HG02885 (cell line): Measurements from ENCODE around the gene ASCC1.
"Not testable (repeated sequence)": the region's sequence is repeated elsewhere in the genome, so short reads cannot be mapped to it uniquely, and the experiment has no call there.

ENCODE experiments used
- ATAC-seq: cut with Tn5 transposase; IDR thresholded peaks from one replicate; pipeline ENCODE4 v1.9.1; 2021; ENCODE audit warnings: mild to moderate bottlenecking; ENCODE audit not compliant: unreplicated experiment, poor library complexity

ASCC1 gene

DNA sequence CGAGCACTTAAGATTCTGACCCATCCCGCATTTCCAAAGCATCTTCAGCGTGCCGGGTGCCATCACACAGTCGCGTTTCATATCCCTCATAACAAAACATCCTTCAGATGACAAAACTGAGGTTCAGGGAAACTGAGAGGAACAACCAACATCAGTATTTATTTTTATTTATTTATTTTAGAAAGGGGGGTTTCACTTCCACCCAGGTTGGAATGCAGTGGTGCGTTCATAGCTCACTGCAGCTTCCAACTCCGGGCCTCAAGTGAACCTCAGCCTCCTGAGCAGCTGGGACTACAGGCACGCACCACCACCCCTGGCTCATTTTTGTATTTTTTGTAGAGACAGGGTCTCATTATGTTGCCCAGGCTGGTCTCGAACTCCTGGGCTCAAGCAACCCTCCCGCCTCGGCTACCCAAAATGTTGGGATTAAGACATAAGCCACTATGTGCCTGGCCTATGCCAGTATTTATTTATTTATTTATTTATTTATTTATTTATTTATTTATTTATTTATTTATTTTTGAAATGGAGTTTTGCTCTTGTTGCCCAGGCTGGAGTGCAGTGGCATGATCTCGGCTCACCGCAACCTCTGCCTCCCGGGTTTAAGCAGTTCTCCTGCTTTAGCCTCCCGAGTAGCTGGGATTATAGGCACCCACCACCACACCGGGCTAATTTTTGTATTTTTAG, 33.2 kb upstream of the ASCC1 start:
- ATAC-seq = not testable (repeated sequence)

DNA sequence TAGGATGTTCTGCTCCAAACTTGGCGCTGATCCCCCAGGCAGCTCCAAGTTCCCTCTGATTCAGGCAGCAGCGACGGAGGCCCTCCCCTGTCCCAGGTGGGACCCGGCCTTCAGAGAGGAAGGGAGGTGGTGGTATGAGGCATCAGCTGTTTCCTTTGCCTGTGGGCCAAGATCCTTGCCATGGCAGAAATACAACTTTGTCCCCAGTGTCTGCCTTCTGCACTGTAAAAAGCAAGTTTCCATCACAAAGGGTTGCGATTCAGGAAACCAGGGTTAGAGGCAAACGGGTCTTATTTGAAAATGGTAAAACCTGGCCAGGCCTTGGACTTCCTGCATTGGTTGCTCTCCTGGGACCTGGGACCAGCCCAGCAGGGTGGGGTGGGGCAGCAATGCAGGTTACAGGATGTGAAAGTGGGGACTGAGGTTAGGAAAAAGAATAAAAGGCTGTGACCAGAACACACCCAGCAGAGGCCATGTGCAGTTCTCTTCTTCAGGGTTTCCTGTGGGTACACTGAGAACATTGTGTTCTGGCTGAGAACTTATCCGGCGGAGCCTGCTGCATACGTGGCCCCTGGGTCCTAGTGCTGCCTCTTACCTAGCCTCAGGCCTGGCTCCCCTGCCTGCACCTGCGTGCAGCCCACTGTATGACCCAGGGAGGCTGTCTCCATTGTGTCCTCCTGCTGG, 32.5 kb upstream of the ASCC1 start:
- peak; percentile 84 for ATAC-seq

DNA sequence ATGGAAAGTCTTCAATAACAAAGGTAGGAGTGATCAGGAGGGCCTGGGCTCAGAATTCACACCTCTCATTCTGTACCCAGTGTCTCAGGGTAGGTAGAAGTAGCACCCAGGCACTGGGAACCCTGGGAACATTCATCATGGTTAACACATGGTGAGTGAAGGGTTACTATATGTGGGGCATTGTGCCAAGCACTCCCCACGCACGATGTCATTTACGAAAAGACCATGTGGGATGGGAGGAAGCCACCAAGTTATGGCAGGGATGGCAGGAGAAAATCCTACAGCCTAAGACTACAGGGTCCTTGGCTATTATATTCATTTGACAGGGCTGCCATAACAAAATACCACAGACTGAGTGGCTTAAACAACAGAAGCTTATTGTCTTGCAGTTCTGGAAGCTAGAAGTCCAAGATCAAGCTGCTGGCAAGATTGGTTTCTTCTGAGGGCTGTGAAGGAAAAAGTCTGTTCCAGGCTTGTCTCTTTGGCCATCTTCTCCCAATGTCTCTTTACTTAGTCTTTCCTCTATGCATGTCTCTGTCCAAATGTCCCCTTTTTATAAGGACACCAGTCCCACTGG, 30.0 kb upstream of the ASCC1 start:
- no peak for ATAC-seq

DNA sequence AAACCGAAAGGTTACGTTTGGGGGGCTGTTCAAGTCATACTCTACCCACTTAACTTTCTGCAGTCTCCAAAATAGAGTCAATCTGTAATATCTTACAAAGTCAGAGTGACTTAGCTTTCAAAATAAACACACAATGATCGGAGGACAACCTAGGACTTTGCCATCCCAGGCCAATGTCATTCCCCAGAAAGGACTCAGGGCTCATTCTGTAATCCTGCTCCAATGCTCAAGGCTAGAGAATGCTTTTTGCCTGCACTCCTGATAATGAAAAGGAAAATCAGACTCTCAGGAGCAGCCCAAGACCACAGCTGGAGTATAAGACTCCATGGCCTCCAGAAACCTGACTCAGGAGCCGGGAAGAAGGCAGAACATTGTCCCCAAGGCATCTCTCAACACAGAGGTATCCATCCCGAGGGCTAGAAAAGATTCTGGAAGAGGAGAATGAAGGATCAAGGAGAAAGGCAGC, 28.5 kb upstream of the ASCC1 start:
- no peak for ATAC-seq

DNA sequence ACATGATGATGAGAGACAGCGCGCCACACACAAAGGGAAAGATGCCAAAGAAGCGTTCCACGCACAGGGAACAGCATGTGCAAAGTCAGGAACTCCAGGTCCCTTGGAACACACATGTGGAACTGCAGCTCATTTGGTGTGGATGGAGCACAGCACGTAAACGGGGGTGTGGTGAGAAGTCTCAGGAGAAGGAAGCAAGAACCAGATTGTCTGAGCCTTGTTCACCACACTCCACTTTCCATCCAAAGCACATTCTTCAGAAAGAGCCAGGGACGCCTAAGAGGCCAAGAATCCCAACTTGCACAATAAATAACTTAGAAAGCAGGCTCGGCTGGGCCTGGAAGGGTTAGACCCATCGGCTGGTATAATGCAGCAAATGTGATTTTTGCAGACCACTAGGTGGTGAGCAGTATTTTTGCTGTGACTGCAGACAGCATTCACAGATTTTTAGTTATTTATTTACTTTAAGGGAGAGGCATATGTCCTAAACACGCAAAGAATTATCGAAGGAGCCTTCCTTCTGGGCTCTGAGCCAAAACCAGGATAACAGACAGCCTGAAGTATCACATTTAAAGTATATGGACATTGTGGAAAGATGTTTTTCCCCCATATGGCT, 27.9 kb upstream of the ASCC1 start:
- ATAC-seq = no peak

DNA sequence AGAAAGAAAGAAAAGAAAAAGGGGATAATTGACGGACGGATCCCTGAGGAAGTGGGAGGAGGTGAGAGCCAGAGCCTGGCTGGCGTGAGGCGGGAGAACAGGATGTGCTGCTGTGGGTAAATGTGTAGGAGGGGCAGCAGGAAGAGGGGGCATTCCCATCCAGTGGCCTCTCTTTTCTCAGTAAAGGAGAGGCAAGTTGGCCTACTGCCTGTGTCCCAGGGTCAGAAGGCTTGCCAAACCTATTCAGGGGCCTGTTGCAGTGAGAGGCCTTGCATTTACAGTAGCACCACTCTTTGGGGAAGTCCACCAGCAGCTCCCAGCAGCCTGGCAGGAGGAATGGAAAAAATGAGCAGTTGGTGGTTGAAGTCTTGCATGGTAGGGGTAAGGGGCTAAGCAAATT, 26.6 kb upstream of the ASCC1 start:
- no peak for ATAC-seq

DNA sequence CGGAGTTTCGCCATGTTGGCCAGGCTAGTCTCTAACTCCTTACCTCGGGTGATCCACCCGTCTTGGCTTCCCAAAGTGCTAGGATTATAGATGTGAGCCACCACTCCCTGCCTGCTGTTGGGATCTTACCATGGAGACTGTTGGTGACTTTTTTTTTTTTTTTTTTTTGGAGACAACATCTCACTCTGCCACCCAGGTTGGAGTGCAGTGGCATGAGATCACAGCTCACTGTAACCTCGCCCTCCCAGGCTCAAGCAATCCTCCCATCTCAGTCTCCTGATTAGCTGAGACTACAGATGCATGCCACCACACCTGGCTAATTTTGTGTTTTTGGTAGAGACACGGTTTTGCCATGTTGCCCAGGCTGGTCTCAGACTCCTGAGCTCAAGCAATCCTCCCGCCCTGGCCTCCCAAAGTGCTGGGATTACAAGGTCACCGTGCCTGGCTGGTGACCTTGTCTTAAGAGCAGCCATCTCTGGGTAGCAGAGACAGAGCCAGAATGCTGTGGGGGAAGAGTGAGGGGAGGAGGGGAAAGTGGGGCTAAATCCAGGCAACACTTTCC, 25.7 kb upstream of the ASCC1 start:
- ATAC-seq = no peak

DNA sequence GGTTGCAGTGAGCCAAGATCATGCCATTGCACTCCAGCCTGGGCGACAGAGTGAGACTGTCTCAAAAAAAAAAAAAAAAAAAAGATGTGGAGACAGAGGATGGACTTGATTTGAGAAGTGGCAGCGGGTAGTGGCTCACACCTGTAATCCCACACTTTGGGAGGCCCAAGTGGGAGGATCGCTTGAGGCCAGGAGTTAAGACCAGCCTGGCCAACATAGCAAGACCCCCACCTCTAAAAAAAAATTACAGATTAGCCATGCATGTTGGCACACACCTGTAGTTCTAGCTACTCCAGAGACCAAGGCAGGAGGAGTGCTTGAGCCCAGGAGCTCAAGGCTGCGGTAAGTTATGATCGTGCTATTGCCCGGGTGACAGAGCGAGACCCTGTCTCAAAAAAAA, 24.3 kb upstream of the ASCC1 start:
- ATAC-seq = no peak

DNA sequence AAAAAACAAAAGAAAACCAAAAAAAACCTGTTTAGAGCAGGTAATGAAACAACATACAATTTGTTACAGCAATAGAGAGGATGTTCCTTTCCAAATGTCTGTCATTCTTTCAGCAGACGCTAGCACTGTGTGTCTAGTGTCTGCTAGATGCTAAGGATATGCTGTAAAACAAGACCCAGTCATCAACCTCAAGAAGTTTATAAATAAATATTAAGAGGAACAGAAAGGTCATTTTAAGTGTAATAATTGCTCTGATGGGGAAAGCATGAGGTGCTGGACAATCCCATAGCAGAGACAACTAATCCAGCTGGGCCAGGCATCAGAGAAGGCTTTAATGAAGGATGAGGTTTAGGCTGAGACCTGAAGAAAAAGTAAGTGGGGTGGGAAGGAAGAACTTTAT, 23.3 kb upstream of the ASCC1 start:
- no peak for ATAC-seq

DNA sequence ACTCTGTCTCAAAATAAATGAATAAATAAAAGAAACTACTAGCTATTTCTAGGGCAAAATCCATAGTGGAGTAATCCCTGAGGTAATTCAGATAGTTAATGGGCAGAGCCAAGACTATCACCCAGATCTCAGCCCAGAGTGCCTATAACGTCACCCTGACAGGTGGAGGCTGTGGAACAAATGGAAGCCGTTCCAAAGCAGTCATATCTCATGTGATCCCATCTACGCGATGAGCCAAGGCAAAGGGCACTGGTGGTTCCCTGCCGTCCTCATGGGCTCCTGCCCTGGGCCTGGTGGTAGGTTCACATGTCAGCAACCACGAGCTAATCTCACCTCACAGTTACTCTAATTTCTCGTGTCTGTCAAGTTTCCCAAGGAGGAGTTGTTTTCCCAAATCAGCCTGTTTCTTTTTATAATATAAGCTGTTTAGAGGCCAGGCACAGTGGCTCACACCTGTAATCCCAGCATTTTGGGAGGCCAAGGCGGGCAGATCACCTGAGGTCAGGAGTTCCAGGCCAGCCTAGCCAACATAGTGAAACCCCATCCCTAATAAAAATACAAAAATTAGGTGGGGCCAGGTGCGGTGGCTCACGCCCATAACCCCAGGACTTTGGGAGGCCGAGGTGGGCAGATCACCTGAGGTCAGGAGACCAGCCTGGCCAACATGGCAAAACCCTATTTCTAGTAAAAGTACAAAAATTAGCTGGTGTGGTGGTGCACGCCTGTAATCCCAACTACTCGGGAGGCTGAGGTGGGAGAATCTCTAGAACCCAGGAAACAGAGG, 22.5 kb upstream of the ASCC1 start:
- no peak for ATAC-seq

DNA sequence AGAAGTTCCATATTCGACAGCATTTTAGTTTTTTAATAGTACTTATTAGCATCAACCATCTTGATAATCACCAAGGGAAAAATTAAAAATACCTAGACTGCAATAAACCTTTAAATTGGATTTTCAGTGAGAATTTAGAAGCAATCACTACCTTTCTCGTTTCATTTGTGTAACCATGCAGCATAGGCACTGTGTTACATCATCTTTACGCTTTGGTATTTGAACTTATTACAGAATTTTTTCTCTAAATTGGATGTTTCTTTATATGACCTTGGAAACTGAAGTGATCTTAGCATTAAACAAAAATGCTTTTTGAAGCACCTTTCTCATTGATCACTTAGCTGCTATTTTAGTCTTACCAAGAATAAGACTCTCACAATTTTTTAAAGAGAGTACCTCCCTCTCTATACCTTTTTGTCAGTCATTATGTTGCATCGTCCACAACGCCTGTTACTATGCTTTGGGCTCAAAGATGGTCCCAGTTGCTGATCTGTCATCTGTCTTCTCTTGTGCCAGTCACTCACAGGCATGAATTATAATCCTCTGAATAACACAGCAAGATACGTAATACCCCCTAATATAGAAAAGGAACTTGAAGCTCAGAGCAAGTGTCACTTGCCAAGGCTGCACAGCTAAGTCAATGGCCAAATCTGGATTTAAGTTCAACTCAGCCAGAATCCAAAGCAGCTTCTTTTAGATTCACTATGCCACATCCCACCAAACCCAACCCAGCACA, 19.6 kb upstream of the ASCC1 start:
- no peak for ATAC-seq

DNA sequence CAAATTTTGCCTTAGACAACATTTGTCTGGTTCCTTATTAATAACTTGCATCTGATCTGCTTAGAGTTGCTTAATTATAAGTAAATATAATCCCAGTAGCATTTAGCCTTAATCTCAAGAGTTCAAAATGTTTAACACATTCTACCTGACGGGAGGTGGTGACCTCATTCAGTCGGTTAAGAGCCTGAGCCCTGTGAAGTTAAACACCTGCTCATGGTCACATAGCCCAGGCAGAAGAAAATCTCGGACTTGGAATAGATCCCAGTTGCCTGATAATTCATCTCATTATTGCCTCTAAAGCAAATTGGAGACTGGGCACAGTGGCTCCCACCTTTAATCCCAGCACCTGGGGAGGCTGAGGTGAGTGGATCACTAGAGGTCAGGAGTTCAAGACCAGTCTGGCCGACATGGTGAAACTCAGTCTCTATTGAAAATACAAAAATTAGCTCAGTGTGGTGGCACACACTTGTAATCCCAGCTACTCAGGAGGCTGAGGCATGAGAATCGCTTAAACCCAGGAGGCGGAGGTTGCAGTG, 18.6 kb upstream of the ASCC1 start:
- ATAC-seq = no peak

DNA sequence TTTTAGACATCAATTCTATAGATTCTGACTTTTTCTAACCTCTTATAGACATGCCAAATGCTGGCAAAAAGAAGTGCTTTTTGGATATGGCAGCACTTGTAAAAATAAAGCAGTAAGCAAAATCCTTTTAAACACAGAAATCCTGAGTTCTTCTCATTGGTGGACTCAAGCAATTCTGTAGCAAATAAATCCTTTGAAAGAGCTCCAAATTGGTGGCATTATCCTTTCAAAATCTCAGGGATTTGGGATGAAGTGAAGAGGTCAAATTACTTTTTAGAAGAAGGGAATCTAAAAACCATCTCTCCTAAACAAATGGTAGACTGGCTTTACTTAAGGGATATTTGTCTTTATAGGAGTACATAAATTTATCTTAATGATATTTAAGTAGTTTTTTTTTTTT, 17.5 kb upstream of the ASCC1 start:
- ATAC-seq = no peak

DNA sequence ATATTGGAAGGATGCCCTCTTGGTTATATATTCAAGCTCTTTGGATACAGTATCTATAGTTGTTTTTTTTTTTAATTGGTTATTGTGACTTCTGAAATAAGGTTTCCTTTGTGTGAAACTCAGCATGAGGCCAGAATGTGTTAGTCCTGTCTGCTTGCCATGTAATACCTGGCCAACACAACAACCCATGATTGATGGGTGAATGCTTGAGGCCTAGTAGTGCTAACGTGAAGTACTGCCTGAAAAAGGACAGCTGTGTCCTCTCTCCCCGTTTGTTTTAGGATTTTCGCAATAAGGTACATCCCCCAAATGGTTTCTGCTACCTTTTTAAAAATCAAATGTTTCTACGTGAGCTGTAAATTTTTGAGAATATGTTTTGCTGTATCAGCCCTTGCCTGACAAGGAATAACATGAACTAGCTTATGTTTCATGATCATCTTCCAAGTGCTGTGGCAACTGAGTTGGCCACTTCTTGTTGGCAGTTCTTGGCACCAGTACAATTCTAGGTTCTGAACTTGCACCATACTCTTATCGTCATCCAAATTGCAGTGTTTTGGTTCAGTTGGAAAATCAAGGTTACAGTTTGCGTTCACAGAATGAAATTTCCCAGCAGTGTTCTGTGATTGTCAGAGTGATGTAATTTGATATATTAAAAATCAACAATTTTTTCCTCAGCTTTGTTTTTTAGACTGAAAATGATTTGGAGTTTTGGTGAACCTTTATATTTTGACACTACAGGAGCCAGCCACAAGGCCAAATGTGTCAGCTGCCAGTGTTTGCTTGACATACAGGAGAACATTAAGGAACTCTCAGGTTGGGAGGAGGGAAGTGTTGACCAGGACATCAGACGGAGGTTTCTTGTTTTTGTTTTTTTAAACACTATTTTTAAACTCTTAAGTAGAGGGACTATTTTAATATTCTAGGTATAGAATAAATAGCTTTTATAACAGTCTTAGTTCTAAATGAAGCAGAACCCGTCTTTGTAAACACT, 13.5 kb upstream of the ASCC1 start:
- ATAC-seq = no peak

DNA sequence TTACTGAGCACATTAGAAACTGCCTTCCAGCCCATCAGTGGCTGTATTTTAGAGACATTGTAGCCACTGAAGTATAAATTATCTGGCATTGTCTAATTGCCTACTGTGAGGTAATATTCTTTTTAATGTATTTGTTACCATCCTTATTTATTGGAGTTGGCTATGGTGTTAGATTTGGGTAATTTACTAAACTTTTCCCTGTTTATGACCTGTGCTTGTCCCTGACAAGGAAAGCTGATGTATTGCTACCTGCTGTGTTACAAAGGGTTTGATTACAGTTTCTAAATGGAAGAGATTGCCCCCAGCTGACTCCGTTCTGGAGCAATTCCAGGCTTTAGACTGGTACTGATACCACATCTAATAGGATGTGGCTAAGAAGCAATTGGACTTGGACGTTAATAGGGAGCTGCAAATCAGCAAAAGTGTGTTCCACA, 12.3 kb upstream of the ASCC1 start:
- no peak for ATAC-seq

DNA sequence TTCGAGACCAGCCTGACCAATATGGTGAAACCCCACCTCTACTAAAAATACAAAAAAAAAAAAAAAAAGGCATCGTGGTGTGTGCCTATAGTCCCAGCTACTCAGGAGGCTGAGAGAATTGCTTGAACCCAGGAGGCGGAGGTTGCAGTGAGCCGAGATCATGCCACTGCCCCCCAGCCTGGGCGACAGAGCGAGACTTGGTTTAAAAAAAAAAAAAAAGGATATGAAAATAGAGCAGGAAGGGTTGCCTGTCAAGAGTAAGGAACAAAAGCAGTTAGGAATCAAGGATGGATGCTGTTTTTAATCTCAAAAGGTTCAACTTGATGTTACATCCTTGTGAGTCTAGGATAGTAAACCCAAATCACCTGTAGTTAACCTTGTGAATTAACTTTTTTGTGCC, 11.8 kb upstream of the ASCC1 start:
- ATAC-seq = no peak

DNA sequence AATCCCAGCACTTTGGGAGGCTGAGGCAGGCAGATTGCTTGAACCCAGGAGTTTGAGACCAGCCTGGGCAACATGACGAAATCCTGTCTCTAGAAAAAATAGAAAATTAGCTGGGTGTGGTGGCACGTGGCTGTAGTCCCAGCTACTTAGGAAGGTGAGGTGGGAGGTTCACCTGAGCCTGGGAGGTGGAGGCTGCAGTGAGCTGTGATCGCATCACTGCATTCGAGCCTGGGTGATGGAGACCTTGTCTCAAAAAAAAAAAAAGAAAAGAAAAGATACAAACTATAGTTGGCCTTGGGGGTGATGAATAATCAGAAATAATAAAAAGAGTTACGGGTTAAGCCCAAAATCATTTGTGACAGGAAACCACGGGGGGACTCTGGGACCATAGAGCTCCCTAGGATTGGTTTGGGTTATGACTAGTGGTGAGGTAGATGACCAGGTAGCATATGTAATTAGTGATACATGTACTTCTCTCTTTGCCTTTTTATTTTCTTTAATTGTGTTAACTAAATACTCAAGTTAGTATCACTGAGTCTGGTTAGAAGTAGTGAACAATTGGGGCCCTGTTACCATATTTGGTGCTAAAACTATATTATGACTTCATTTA, 10.4 kb upstream of the ASCC1 start:
- ATAC-seq = no peak

DNA sequence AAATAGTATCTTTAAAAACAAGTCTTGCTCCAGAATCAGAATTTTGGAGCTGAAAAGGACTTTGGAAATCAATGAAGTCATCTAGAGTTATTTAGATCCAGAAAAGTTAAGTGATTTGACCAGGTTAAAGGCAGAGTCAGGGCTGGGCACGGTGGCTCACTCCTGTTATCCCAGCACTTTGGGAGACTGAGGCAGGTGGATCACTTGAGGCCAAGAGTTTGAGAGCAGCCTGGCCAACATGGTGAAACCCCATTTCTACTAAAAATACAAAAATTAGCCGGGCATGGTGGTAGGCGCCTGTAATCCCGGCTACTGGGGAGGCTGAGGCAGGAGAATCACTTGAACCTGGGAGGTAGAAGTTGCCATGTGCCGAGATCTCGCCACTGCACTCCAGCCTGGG, 8.1 kb upstream of the ASCC1 start:
- not testable (repeated sequence) for ATAC-seq
